Activated T-cell treated with anti-CD3 and anti-CD28 coated beads, Interleukin-2, amount 50 U/mL, for 24 hours (primary cell): ENCODE measurements around the gene KIRREL1.
A peak's percentile ranks its signal among the peaks of the same experiment; 100 is the strongest.

Experiments used
- DNase-seq: peaks from one replicate; pipeline ENCODE4 v3.0.0-alpha.2; 2020
- H3K27ac Mint-ChIP-seq: 2 replicates; pipeline ENCODE4 v1.8.0; 2020; ENCODE audit warnings: mild to moderate bottlenecking, mixed read lengths
- H3K27me3 Mint-ChIP-seq: 2 replicates; pipeline ENCODE4 v1.8.0; 2020; ENCODE audit warnings: mixed read lengths
- H3K36me3 Mint-ChIP-seq: 2 replicates; pipeline ENCODE4 v1.8.0; 2020; ENCODE audit warnings: low read depth, mixed read lengths
- H3K4me1 Mint-ChIP-seq: 2 replicates; pipeline ENCODE4 v1.8.0; 2020; ENCODE audit warnings: low read depth, mixed read lengths
- H3K4me3 Mint-ChIP-seq: 2 replicates; pipeline ENCODE4 v1.8.0; 2020; ENCODE audit warnings: mild to moderate bottlenecking, moderate library complexity, mixed read lengths
- H3K9me3 Mint-ChIP-seq: 2 replicates; pipeline ENCODE4 v1.8.0; 2020; ENCODE audit warnings: mixed read lengths

Gene KIRREL1

DNA sequence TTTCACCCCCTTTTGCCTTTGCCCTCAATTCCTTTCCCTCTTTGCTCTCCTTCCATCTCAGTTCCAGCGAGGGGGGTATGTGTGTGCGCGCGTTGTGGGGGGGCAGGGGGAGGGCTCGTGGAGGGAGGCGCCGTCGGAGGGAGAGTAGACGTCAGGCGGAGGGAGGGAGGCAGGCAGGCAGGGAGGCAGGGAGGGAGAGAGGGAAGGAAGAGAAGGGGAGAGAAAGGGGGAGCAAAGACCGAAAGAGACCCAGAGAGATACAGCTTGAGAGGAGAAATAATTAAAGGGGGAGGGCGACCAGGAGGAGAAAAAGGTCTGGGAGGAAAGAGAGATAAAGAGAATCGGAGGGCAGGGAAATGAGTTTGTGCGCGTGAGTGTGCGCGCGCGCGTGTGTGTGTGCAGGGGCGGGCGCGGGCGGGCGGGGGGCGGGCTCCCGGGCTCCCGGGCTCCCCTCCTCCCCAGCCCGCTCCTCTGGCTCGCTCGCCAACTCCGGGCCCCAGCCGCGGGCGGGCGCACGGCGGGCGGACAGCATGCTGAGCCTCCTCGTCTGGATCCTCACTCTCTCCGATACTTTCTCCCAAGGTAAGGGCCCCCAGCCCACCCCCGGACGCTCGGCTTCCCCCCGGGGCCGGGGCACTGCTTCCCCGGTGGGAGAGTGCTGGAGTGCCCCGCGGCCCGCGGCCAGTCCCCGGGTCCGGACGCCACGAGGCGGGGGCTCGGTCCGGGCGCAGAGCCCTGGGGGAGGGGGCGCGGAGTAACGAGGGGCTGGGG, at the start of gene KIRREL1:
TSS of gene KIRREL1 (plus strand) at position 499 of the 771 bp plus-strand sequence. CDS start at position 531, 32 bp downstream.
- no peaks in the 10 kb centered on the region for H3K36me3 Mint-ChIP-seq
- peak; percentile 34 for DNase-seq
- no peaks in the 10 kb centered on the region for H3K9me3 Mint-ChIP-seq
- H3K27me3 Mint-ChIP-seq, result peaks cover 64% of the 10 kb centered on the region
- no peak within 1 kb of the TSS for H3K27ac Mint-ChIP-seq
- H3K4me3 Mint-ChIP-seq, result peak within 1 kb of the TSS; percentile 64
- peaks cover 6% of the 10 kb centered on the region for H3K4me1 Mint-ChIP-seq

DNA sequence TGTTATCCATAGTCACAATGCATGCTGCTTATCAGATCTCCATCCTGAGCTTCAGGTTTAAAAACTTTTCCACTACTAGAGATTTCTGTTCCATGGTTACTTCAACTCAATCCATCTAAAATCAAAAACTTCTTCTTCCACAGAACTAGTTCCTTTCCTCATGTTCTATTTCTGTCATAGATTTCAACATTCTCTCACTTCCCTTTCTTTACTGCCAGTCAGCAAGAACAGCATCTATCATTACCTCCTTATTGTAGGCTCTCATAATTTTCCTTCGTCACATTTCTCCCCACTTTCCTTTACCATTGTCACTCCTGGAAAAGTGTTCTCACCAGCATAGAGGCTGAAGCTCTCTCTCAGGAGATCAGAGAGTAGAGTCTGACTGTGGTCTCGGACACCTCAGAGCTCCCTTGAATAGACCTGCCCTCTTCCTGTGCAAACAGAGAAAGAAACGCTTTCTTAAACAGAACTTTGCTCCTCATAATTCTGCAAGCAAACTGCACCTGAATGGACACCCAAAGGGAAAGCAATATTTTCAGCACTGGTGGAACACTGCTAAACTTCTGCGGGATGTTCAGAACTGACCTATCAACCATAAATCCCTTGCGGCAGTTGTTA, 48.7 kb upstream of the KIRREL1 start:
- H3K36me3 Mint-ChIP-seq, result no peaks in the 10 kb centered on the region
- peaks cover 20% of the 10 kb centered on the region for H3K27me3 Mint-ChIP-seq
- no peak overlapping the region for H3K4me3 Mint-ChIP-seq
- no peak overlapping the region for H3K27ac Mint-ChIP-seq
- no peak for DNase-seq
- H3K4me1 Mint-ChIP-seq, result no peaks in the 10 kb centered on the region
- no peaks in the 10 kb centered on the region for H3K9me3 Mint-ChIP-seq

DNA sequence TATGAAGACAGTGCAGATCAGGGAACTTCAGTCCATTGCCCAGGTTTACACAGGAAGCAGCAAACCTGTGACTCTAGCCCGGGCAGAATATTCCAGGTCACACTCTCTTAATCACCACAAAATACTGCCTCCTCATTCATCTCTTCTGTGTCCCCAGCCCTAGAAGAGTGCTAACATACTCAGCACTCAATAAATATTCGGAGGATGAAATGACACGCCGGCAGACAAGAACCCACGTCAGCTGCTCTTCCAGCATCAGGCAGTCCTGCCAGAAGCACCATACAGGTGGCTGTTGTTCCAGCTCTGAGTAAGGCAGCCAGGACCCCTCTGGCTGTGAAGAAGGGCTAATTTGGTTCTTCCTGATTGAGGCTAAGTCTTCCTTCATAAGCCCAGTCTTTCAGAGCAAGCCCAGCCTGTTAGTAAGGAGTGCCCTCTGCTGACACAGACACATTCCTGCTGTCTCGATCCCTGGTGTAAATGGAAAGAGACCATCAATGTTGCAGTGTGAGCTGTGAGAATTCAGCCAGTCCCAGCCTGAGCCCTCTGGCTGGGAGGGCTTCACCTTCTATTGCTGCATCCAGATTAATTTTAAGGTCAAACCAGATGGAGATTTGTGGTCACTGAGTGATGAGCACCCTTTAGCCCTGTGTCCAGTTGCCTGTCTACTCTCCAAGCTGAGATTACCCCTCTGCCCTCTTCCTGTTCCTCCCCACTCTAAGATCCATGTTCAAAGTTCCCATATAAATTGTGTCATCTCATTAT, 45.0 kb upstream of the KIRREL1 start:
- Mint-ChIP-seq H3K36me3 (no peaks in the 10 kb centered on the region), H3K27ac (no peak overlapping the region), H3K27me3 (peaks cover 28% of the 10 kb centered on the region), H3K4me3 (no peak overlapping the region), H3K9me3 (no peaks in the 10 kb centered on the region), H3K4me1 (no peaks in the 10 kb centered on the region)
- no peak for DNase-seq

DNA sequence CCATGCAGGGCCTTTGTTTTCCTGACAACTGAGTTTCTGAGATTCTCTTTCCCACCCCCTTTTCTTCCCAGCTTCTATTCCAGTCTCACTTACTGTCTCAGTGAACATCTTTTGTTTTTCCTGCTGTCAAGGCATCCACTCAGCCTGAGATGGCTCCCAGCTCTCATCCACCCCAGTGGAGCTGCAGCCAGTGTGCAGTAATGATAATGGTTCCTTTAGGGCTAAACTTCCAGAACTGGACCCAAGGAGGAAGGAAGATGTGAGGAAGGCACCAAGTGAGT, 44.4 kb upstream of the KIRREL1 start:
- H3K4me1 Mint-ChIP-seq, result no peaks in the 10 kb centered on the region
- peaks cover 33% of the 10 kb centered on the region for H3K27me3 Mint-ChIP-seq
- no peaks in the 10 kb centered on the region for H3K9me3 Mint-ChIP-seq
- H3K4me3 Mint-ChIP-seq, result no peak overlapping the region
- H3K36me3 Mint-ChIP-seq, result no peaks in the 10 kb centered on the region
- no peak overlapping the region for H3K27ac Mint-ChIP-seq
- no peak for DNase-seq

DNA sequence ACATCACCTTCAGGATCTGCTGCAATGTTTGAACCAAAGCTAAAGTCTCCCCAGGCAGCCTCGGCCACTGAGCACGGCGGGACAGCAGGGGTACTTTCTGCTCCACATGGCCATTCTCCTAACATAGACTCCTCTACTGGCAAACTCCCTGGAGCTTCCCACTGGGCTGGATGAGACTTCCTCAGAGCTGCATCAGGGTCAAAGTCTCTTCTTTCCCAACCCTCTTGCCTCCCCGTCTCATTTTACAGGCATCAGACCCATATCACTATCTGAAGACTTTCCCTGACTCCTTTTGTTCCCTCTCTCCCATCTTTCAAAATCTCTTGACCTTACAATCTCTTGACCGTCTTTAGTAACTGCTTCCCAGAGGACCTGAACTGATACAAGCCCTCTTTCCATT, 42.2 kb upstream of the KIRREL1 start:
- H3K36me3 Mint-ChIP-seq, result no peaks in the 10 kb centered on the region
- DNase-seq, result no peak
- H3K27ac Mint-ChIP-seq, result no peak overlapping the region
- no peak overlapping the region for H3K4me3 Mint-ChIP-seq
- H3K4me1 Mint-ChIP-seq, result no peaks in the 10 kb centered on the region
- H3K27me3 Mint-ChIP-seq, result peaks cover 37% of the 10 kb centered on the region
- H3K9me3 Mint-ChIP-seq, result no peaks in the 10 kb centered on the region

DNA sequence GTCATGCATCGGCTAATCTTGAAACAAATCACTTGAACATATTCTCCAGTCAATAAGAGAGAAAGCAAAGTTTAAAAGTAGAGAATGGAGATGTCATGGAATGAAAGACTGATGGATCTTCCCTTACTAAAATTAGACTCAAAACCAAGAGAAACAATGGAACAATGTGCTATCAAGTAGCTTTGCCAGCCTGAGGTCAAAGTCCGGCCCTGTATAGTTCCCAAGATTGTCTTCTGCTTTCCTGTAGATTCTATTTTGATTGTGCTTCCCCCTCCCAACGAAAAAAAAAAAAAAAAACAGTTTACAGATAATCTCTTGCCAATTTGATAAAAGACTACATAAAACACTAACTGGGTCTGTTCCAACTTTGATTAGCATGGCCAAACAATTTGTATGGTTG, 40.8 kb upstream of the KIRREL1 start:
- Mint-ChIP-seq H3K36me3 (no peaks in the 10 kb centered on the region), H3K4me3 (no peak overlapping the region), H3K4me1 (no peaks in the 10 kb centered on the region), H3K9me3 (no peaks in the 10 kb centered on the region), H3K27me3 (peaks cover 43% of the 10 kb centered on the region), H3K27ac (no peak overlapping the region)
- no peak for DNase-seq

DNA sequence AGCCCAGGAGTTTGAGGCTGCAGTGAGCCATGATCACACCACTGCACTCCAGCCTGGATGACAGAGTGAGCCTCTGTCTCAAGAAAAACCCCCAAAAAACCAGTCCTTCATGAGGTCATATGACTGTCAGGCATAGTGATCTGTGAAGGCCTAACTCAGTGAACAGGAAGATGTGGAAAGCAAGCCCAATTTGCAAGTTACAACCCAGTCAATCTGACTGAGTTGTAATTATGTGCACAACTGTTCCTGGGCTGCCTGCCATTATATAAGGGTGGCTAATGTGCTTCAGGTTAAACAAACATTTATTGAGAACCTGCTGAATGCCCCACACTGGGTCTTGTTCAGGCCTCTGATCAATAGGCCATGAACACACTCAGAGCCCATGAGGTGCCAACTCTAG, 38.2 kb upstream of the KIRREL1 start:
- Mint-ChIP-seq H3K4me3 (no peak overlapping the region), H3K9me3 (no peaks in the 10 kb centered on the region), H3K4me1 (no peaks in the 10 kb centered on the region), H3K36me3 (no peaks in the 10 kb centered on the region), H3K27ac (no peak overlapping the region), H3K27me3 (peaks cover 49% of the 10 kb centered on the region)
- no peak for DNase-seq

DNA sequence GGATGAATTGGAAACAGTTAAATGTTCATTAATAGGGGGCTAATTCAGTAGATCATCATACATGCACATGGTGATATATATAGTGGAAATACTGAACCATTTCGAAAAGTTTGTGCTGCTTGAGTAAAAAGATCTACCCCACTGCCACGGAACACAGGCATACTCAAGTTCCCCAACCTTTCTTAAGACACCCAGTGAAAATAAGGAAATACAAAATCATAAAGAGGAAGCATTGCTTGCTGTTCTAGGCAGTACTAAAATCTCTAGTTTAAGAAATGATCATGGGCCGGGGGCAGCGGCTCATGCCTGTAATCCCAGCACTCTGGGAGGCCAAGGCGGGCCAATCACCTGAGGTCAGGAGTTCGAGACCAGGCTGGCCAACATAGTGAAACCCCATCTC, 37.6 kb upstream of the KIRREL1 start:
- DNase-seq, result no peak
- H3K4me1 Mint-ChIP-seq, result no peaks in the 10 kb centered on the region
- H3K36me3 Mint-ChIP-seq, result no peaks in the 10 kb centered on the region
- H3K9me3 Mint-ChIP-seq, result no peaks in the 10 kb centered on the region
- H3K27ac Mint-ChIP-seq, result no peak overlapping the region
- H3K4me3 Mint-ChIP-seq, result no peak overlapping the region
- H3K27me3 Mint-ChIP-seq, result peaks cover 44% of the 10 kb centered on the region

DNA sequence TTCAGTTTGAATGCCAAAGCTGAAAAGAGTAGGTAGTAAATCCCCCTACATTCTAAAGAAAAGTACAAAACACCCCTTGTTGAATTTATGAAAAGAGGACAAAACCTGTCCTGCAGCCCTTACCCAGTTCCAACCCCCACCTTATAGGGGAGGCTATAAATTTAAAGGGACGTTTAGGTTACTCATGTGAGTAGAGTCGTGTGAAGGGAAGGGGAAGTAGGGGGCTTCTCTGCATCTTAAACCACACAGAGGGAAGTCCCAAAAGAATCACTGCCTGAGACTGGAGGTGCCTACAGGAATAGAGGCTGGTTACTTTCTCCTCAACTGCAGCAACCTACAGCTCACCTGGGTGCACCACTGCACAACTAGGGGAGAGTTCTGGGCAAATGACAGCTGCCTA, 36.7 kb upstream of the KIRREL1 start:
- no peaks in the 10 kb centered on the region for H3K9me3 Mint-ChIP-seq
- H3K27ac Mint-ChIP-seq, result no peak overlapping the region
- H3K4me3 Mint-ChIP-seq, result no peak overlapping the region
- H3K36me3 Mint-ChIP-seq, result no peaks in the 10 kb centered on the region
- no peaks in the 10 kb centered on the region for H3K4me1 Mint-ChIP-seq
- peaks cover 39% of the 10 kb centered on the region for H3K27me3 Mint-ChIP-seq
- DNase-seq, result no peak

DNA sequence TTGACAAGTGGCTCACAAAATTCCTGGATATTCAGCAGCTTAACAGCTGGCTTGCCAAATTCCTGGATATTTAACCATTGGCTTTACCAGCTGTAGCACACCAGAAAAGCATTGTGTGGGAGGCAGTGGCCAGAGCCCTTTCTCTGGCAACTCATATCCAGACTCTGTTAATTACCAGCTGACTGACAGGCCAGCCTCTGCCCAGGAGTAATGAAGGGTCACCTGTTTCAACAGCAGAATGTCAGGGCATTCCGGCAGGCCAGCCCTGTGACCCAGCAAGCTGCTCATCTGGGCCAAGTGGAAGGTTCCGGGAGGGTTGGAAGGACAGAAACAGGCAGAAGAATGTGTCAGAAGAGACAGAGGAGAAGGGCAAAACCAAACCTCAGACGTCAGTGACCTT, 35.2 kb upstream of the KIRREL1 start:
- Mint-ChIP-seq H3K4me1 (peaks cover 6% of the 10 kb centered on the region), H3K9me3 (no peaks in the 10 kb centered on the region), H3K36me3 (no peaks in the 10 kb centered on the region), H3K27me3 (peaks cover 46% of the 10 kb centered on the region), H3K4me3 (no peak overlapping the region), H3K27ac (no peak overlapping the region)
- no peak for DNase-seq

DNA sequence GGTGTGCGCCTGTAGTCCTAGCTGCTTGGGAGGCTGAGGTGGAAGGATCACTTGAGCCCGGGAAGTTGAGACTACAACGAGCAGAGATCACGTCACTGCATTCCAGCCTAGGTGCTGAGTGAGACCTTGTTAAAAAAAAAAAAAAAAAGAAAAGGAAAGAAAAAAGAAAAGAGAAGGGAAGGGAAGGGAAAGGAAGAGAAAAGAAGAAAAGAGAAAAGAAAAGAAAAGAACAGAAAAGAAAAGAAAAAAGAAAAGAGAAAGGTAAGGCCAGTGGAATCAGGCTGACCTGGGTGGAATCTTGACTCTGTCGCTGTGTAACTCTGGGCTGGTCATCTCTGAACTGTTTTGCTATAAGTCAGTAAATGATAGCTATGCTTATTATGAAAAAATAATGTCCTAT, 33.7 kb upstream of the KIRREL1 start:
- H3K9me3 Mint-ChIP-seq, result no peaks in the 10 kb centered on the region

DNA sequence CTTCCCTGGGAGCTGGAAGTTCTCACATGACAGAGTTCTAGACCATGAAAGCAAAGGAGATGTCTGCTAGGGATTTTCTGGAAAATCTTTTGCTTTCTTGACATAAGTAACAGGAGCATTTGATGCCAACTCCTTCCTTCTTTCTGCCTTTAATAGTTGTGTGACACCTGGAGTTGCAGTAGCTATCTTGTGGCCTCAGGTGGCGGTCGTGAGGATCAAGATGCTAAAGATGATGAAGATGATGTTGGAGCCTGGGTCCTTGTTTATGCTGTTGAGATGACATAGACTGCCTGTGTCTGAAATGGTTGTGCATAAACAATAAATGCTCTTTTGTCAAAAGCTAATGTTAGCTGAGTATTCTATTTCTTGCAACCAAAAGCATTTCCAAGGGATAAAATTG, 32.7 kb upstream of the KIRREL1 start:
- Mint-ChIP-seq H3K36me3 (no peaks in the 10 kb centered on the region), H3K4me3 (no peak overlapping the region), H3K4me1 (peaks cover 6% of the 10 kb centered on the region), H3K27me3 (peaks cover 38% of the 10 kb centered on the region), H3K9me3 (no peaks in the 10 kb centered on the region), H3K27ac (no peak overlapping the region)
- DNase-seq, result no peak

More for the DNA sequence above, 33.7 kb upstream of the KIRREL1 start:
- H3K27me3 Mint-ChIP-seq, result peaks cover 41% of the 10 kb centered on the region
- DNase-seq, result no peak
- no peak overlapping the region for H3K4me3 Mint-ChIP-seq
- peaks cover 6% of the 10 kb centered on the region for H3K4me1 Mint-ChIP-seq
- H3K27ac Mint-ChIP-seq, result no peak overlapping the region
- no peaks in the 10 kb centered on the region for H3K36me3 Mint-ChIP-seq

DNA sequence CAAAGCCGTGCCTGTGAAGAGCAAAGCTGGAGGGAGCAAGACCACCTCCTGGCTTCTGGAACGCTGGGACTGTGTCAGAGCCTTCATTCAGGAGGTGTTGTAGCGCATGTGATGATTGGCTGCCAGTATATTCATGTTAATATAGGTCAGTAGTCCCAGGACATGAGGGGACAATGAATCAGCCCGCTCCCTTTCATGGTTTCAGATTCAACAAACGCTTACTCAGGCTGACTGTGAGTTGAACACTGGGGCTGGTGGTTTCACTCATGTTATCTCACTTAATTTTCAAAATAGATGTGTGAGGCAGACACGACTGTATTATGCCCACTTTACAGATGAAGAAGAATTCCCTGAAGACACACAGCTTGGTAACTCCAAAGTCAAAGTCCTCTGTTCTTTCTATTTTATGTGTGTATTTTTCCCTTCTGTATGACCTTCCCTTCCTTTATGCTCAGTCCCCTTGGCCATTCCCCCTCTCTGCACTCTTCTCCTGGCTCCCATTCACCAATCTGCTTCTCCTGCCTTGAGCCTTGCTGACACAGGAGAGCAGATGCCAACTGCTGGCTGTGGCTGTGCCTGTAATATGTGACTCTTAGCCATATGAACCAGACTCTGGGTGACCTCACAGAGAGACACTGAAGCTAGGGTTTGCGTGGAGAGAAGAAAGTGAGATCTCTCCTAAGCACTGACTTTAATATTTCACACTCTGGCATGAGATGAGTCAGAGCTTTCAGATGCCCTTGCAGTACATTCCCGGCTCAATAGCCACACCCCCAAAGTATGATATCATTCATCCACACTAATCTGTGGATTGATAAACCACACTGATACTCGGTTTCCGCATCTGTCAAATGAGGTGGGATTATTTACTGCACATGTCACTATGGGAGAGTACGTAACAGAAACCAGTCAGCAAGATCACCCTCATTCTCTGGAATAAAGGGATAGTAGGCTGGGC, 31.4 kb upstream of the KIRREL1 start:
- H3K36me3 Mint-ChIP-seq, result no peaks in the 10 kb centered on the region
- H3K27ac Mint-ChIP-seq, result peak overlapping the region; percentile 80
- H3K4me3 Mint-ChIP-seq, result no peak overlapping the region
- DNase-seq, result no peak
- H3K27me3 Mint-ChIP-seq, result peaks cover 35% of the 10 kb centered on the region
- H3K4me1 Mint-ChIP-seq, result peaks cover 6% of the 10 kb centered on the region
- H3K9me3 Mint-ChIP-seq, result no peaks in the 10 kb centered on the region

DNA sequence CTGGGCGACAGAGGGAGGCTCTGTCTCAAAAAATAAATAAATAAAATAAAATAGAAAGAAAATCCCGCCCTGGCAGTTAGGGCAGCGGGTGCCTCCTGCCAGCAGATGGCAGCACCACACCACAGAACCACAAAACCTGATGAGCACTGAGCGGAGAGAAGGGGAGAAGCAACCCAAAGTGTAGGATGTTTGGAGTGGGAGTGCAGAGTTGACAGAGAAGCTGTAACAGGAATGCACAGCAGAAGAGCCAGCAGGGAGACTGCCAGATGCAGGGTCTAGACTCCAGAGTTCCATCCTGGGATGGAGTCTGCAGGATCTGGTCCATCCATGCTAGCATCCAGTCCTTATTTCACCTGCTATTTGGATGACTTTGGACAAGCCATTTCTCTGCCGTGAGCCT, 29.7 kb upstream of the KIRREL1 start:
- no peak overlapping the region for H3K4me3 Mint-ChIP-seq
- no peaks in the 10 kb centered on the region for H3K36me3 Mint-ChIP-seq

More for the DNA sequence above, 29.7 kb upstream of the KIRREL1 start:
- peak; percentile 69 for DNase-seq
- Mint-ChIP-seq H3K4me1 (peaks cover 6% of the 10 kb centered on the region), H3K9me3 (no peaks in the 10 kb centered on the region), H3K27ac (no peak overlapping the region), H3K27me3 (peaks cover 27% of the 10 kb centered on the region)
